ENCODE results near the gene ADNP2.

GRCh38 chr18:80157708-80158343, 48.8 kb downstream of the ADNP2 start:
- peak; percentile 87 to 92 (median 91) for TF ChIP-seq CTCF (IDR thresholded peaks at IDR 0.05)
- TF ChIP-seq POLR2AphosphoS5 (IDR thresholded peaks at IDR 0.05): no peak
